ENCODE data around the gene NAT8L. TPM values are rescaled to one million over a fixed set of nuclear protein-coding genes. Genes with fewer than 3 reads are reported as not detected.
"Not testable (repeated sequence)": the region's sequence is repeated elsewhere in the genome, so short reads cannot be mapped to it uniquely, and the experiment has no call there.

NAT8L gene
- total RNA-seq, 1 donor from 2014 or later: 1.6 TPM

DNA sequence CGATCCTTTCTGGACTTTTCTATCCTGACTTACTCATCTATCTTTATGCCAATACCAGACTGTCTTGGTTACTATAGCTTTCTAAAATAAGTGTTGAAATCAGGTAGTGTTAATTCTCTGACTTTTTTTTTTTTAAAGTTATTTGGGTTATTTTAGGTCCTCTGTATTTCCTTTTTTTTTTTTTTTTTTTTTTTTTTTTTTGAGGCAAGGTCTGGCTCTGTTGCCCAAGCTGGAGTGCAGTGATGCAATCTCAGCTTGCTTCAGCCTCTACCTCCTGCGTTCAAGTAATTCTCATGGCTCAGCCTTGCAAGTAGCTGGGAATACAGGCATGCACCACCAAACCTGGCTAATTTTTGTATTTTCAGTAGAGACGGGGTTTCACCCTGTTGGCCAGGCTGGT, 47.5 kb upstream of the NAT8L start:
- no peaks in the 10 kb centered on the region for H3K36me3 Mint-ChIP-seq (ENCODE audit: low read depth, unreplicated experiment)
- no peak overlapping the region for H3K4me2 ChIP-seq (ENCODE audit: low read length)
- H3K27me3 ChIP-seq (ENCODE audit: insufficient read depth, low read length): no peaks in the 10 kb centered on the region
- no peaks in the 10 kb centered on the region for H3K9me3 Mint-ChIP-seq (ENCODE audit: unreplicated experiment)
- peaks cover 6% of the 10 kb centered on the region for H3K4me1 Mint-ChIP-seq (ENCODE audit: low read depth, unreplicated experiment)
- H3K27ac ChIP-seq (ENCODE audit: low read depth, low read length): no peak overlapping the region
- H3K36me3 ChIP-seq (ENCODE audit: insufficient read depth, low read length): no peaks in the 10 kb centered on the region
- H3K9me3 ChIP-seq (ENCODE audit: insufficient read depth, low read depth, low read length): no peaks in the 10 kb centered on the region
- no peak overlapping the region for H3K4me3 ChIP-seq (ENCODE audit: insufficient read depth, low read depth, low read length)
- peaks cover 7% of the 10 kb centered on the region for H3K4me1 ChIP-seq (ENCODE audit: insufficient read depth, low read length)
- no peak for DNase-seq (ENCODE audit: low read depth)
- no peak overlapping the region for H3K4me3 Mint-ChIP-seq (ENCODE audit: unreplicated experiment)
- no peak for FAIRE-seq
- peaks cover 14% of the 10 kb centered on the region for H4K20me1 ChIP-seq (ENCODE audit: insufficient read depth, low read length)
- no peak overlapping the region for H3K27ac Mint-ChIP-seq (ENCODE audit: unreplicated experiment)
- H3K27me3 Mint-ChIP-seq (ENCODE audit: low read depth, unreplicated experiment): peaks cover 13% of the 10 kb centered on the region
- no peak overlapping the region for H3K9ac ChIP-seq (ENCODE audit: low read length)
- TF ChIP-seq, protein P1, sequence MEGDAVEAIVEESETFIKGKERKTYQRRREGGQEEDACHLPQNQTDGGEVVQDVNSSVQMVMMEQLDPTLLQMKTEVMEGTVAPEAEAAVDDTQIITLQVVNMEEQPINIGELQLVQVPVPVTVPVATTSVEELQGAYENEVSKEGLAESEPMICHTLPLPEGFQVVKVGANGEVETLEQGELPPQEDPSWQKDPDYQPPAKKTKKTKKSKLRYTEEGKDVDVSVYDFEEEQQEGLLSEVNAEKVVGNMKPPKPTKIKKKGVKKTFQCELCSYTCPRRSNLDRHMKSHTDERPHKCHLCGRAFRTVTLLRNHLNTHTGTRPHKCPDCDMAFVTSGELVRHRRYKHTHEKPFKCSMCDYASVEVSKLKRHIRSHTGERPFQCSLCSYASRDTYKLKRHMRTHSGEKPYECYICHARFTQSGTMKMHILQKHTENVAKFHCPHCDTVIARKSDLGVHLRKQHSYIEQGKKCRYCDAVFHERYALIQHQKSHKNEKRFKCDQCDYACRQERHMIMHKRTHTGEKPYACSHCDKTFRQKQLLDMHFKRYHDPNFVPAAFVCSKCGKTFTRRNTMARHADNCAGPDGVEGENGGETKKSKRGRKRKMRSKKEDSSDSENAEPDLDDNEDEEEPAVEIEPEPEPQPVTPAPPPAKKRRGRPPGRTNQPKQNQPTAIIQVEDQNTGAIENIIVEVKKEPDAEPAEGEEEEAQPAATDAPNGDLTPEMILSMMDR (IDR thresholded peaks at IDR 0.05; ENCODE audit: insufficient read depth, low read depth, low read length): no peak
- no peak for TF ChIP-seq EZH2 (IDR thresholded peaks at IDR 0.05; ENCODE audit: insufficient read depth, low read length)
- no peak overlapping the region for H2AFZ ChIP-seq (ENCODE audit: low read depth, low read length)
- H3K79me2 ChIP-seq (ENCODE audit: insufficient read depth, low read length): peaks cover 21% of the 10 kb centered on the region

DNA sequence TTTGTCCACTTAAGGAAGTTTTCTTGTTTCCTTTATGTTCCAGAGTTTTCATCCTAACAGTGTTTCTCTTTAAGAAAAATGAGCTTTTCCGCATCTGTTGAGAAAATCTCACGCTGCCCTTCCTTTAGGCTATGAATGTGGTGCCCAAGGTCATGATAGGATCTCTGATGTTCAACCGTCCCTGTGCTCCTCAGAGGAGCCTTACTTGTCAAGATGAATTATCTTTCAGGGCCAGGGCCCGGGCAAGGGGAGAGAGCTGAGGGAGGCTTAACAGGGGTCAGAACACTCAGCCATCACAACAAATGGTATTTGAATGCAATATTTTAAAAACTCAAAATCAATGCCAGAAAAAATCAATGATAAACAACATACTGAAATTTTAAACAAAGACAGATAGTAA, 44.1 kb upstream of the NAT8L start:
- Histone ChIP-seq H3K9ac (ENCODE audit: low read length) (no peak overlapping the region), H3K4me3 (ENCODE audit: insufficient read depth, low read depth, low read length) (no peak overlapping the region), H4K20me1 (ENCODE audit: insufficient read depth, low read length) (no peaks in the 10 kb centered on the region), H3K4me1 (ENCODE audit: insufficient read depth, low read length) (no peaks in the 10 kb centered on the region), H3K79me2 (ENCODE audit: insufficient read depth, low read length) (no peaks in the 10 kb centered on the region), H3K27ac (ENCODE audit: low read depth, low read length) (no peak overlapping the region), H3K4me2 (ENCODE audit: low read length) (no peak overlapping the region), H3K27me3 (ENCODE audit: insufficient read depth, low read length) (peaks cover 10% of the 10 kb centered on the region), H3K9me3 (ENCODE audit: insufficient read depth, low read depth, low read length) (no peaks in the 10 kb centered on the region), H3K36me3 (ENCODE audit: insufficient read depth, low read length) (no peaks in the 10 kb centered on the region), H2AFZ (ENCODE audit: low read depth, low read length) (no peak overlapping the region)
- no peak overlapping the region for H3K4me3 Mint-ChIP-seq (ENCODE audit: unreplicated experiment)
- no peak overlapping the region for H3K27ac Mint-ChIP-seq (ENCODE audit: unreplicated experiment)
- TF ChIP-seq EZH2 (IDR thresholded peaks at IDR 0.05; ENCODE audit: insufficient read depth, low read length): no peak
- TF ChIP-seq, protein P1 (IDR thresholded peaks at IDR 0.05; ENCODE audit: insufficient read depth, low read depth, low read length): no peak
- H3K36me3 Mint-ChIP-seq (ENCODE audit: low read depth, unreplicated experiment): peaks cover 4% of the 10 kb centered on the region
- H3K9me3 Mint-ChIP-seq (ENCODE audit: unreplicated experiment): peaks cover 2% of the 10 kb centered on the region
- no peaks in the 10 kb centered on the region for H3K4me1 Mint-ChIP-seq (ENCODE audit: low read depth, unreplicated experiment)
- DNase-seq (ENCODE audit: low read depth) (no peak), FAIRE-seq (no peak)
- H3K27me3 Mint-ChIP-seq (ENCODE audit: low read depth, unreplicated experiment): peaks cover 25% of the 10 kb centered on the region

DNA sequence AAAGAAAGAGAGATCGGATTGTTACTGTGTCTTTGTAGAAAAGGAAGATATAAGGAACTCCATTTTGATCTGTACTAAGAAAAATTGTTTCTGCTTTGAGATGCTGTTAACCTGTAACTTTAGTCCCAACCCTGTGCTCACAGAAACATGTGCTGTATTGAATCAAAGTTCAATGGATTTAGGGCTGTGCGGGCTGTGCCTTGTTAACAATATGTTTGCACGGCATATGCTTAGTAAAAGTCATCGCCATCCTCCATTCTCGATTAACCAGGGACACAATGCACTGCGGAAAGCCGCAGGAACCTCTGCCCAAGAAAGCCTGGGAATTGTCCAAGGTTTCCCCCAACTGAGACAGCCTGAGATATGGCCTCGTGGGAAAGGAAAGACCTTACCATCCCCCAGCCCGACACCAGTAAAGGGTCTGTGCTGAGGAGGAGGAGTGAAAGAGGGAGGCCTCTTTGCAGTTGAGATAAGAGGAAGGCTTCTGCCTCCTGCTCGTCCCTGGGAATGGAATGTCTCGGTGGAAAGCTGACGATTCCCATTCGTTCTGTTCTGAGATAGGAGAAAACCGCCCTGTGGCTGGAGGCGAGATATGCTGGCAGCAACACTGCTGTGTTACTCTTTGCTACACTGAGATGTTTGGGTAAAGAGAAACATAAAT, 37.6 kb upstream of the NAT8L start:
- peaks cover 11% of the 10 kb centered on the region for H3K9me3 Mint-ChIP-seq (ENCODE audit: unreplicated experiment)
- not testable (repeated sequence) for H2AFZ ChIP-seq (ENCODE audit: low read depth, low read length); DNase-seq (ENCODE audit: low read depth); H3K9me3 ChIP-seq (ENCODE audit: insufficient read depth, low read depth, low read length); H3K4me2 ChIP-seq (ENCODE audit: low read length); H3K36me3 Mint-ChIP-seq (ENCODE audit: low read depth, unreplicated experiment); FAIRE-seq; H3K4me3 Mint-ChIP-seq (ENCODE audit: unreplicated experiment); H3K27ac ChIP-seq (ENCODE audit: low read depth, low read length); H3K4me3 ChIP-seq (ENCODE audit: insufficient read depth, low read depth, low read length); H3K79me2 ChIP-seq (ENCODE audit: insufficient read depth, low read length); H3K27ac Mint-ChIP-seq (ENCODE audit: unreplicated experiment); H3K4me1 ChIP-seq (ENCODE audit: insufficient read depth, low read length); H4K20me1 ChIP-seq (ENCODE audit: insufficient read depth, low read length); H3K36me3 ChIP-seq (ENCODE audit: insufficient read depth, low read length); H3K9ac ChIP-seq (ENCODE audit: low read length); H3K4me1 Mint-ChIP-seq (ENCODE audit: low read depth, unreplicated experiment)
- H3K27me3 ChIP-seq (ENCODE audit: insufficient read depth, low read length): peaks cover 16% of the 10 kb centered on the region
- peaks cover 43% of the 10 kb centered on the region for H3K27me3 Mint-ChIP-seq (ENCODE audit: low read depth, unreplicated experiment)

Measured in astrocyte (in vitro differentiated cells and primary cell).